ENCODE measurements around the gene RAMACL.

Gene RAMACL

DNA sequence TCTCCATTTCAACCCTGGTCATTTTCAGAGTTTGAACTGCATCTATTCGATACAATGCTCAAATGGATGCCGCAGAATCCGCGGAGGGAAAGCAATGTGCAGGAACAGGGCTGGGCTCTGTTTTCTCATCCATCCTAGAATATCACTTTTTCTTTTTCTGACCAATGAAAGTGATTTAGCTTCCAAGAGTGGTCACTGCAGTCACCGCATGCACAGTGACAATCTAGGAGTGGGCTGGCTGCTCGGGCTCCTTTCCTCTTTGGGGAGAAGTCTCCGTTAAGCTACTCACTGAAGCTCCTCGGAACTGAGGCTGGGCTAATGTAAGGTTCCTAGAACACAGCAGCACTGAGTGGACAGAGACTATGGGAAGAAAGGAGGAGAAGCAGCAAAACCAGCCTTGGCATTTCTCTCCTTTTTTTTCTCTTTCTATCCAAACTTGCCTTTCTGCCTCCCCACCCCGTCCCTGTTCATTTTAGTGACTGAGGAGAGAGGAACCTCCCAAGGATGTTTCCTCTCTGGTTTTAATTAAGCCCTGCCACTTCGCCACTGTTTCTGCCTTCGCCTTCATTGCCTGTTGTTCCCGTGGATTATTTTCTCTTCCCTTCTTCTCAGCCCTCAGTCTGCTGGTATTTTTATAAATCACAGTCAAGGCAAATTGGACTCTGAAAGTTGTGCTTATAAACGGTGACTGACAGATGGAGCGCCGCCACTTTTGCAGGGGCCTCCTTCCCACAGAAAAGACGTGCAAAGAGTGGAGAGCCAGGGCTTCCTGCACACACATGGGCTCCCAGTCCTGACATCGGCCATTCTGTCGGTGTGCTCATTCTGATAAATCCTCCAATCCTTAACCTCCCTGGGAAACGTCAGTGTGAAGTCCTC is 41.1 kb downstream of the RAMACL start:
- ChIA-PET CTCF (interaction anchor here (1.0 kb wide), 1 partner anchor 10 kb away, joined by 3 read pairs; no protein-coding TSS in a partner anchor), POLR2A (no interaction called here)
- Histone ChIP-seq H3K36me3 (ENCODE audit: control insufficient read depth in 4 of 4, insufficient read depth in 4 of 4, low read length in 3 of 4) (no peaks in the 10 kb centered on the region), H3K4me3 (ENCODE audit: control insufficient read depth in 1 of 7, extremely low read depth in 1 of 7, insufficient read depth in 4 of 7, low read depth in 2 of 7, low read length in 6 of 7) (no peak overlapping the region), H3K9me3 (ENCODE audit: control extremely low read depth in 1 of 5, control insufficient read depth in 4 of 5, insufficient read depth in 2 of 5, low read depth in 1 of 5, low read length in 4 of 5) (peaks cover 0 to 3% (median 0%) of the 10 kb centered on the region in 5 experiments), H3K27ac (ENCODE audit: insufficient read depth in 1 of 2, low read depth in 1 of 2, low read length in 2 of 2, poor library complexity in 1 of 2, severe bottlenecking in 2 of 2) (no peak overlapping the region), H3K27me3 (replicated peaks in 2 of 5; ENCODE audit: control insufficient read depth in 4 of 5, insufficient read depth in 5 of 5, low read length in 4 of 5) (no peaks in the 10 kb centered on the region), H3K4me1 (ENCODE audit: control extremely low read depth in 1 of 4, control insufficient read depth in 4 of 4, insufficient read depth in 4 of 4, low read length in 3 of 4) (peaks cover 0 to 5% (median 4%) of the 10 kb centered on the region in 4 experiments)
- DNase-seq: no peak
- 99% methylated on average over 17 of the region's 19 CpGs for WGBS (ENCODE audit: insufficient coverage)

DNA sequence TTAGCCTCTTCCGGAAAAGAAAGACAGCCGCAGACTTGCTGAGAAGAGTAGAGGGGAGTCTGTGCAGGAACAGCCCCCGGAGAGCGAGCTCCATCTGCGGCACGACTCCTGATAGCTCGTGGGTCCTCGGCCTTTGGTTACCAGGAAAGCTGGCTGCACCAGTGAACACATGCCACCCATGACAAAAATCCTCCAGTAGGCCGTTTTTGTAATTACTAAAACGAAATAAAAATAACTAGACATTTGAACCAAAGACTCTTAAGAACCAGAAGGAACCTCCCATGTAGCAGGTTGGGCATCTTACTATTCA is 42.2 kb downstream of the RAMACL start:
- Histone ChIP-seq H3K27ac (ENCODE audit: insufficient read depth in 1 of 2, low read depth in 1 of 2, low read length in 2 of 2, poor library complexity in 1 of 2, severe bottlenecking in 2 of 2) (no peak overlapping the region), H3K9me3 (ENCODE audit: control extremely low read depth in 1 of 5, control insufficient read depth in 4 of 5, insufficient read depth in 2 of 5, low read depth in 1 of 5, low read length in 4 of 5) (peaks cover 0 to 1% (median 0%) of the 10 kb centered on the region in 5 experiments), H3K36me3 (ENCODE audit: control insufficient read depth in 4 of 4, insufficient read depth in 4 of 4, low read length in 3 of 4) (no peaks in the 10 kb centered on the region), H3K27me3 (replicated peaks in 2 of 5; ENCODE audit: control insufficient read depth in 4 of 5, insufficient read depth in 5 of 5, low read length in 4 of 5) (no peaks in the 10 kb centered on the region), H3K4me3 (ENCODE audit: control insufficient read depth in 1 of 7, extremely low read depth in 1 of 7, insufficient read depth in 4 of 7, low read depth in 2 of 7, low read length in 6 of 7) (no peak overlapping the region), H3K4me1 (ENCODE audit: control extremely low read depth in 1 of 4, control insufficient read depth in 4 of 4, insufficient read depth in 4 of 4, low read length in 3 of 4) (peaks cover 0 to 11% (median 6%) of the 10 kb centered on the region in 4 experiments)
- no peak for DNase-seq
- POLR2A ChIA-PET: no interaction called here
- WGBS (ENCODE audit: insufficient coverage): 99% methylated on average over 10 of the region's 10 CpGs
- CTCF ChIA-PET: interaction anchor here (0.7 to 1.0 kb wide), 2 partner anchors 9 to 13 kb away, joined by 3 read pairs; no protein-coding TSS in a partner anchor

DNA sequence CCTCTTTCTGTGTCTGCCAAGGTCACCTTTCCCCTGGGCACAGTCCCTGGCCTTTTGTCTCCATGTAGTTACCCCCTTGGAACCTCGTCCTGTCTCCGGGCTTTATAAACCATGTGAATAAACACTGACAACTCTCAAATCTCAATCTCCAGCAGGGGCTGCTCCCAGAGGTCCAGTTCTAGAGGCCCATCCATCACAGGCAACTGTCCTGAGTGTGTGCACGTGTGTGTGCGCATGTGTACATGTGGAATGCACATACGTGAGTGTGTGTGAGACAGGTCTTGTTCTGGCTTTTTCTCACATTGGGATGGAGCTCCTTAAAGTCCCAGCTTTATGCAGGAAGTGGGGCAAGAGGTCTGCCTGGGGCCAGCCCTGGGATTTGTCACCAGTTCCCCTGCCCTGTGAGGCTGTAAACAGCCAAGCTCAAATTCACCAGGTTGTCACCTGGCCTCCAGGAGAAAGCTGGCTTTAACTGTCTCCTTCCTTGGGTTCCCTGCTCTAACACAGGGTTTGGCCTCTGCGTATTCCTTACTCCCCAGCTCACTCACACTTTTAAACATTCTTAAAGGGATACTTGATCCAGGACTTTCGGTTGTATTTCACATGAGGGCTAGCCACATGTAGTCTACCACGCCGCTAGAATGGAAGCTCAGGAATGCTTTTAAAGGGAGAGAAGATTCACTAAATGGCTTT is 42.7 kb downstream of the RAMACL start:
- H3K4me1 ChIP-seq (ENCODE audit: control extremely low read depth in 1 of 4, control insufficient read depth in 4 of 4, insufficient read depth in 4 of 4, low read length in 3 of 4): peaks cover 0 to 15% (median 8%) of the 10 kb centered on the region in 4 experiments
- DNase-seq: no peak
- H3K36me3 ChIP-seq (ENCODE audit: control insufficient read depth in 4 of 4, insufficient read depth in 4 of 4, low read length in 3 of 4): no peaks in the 10 kb centered on the region
- H3K9me3 ChIP-seq (ENCODE audit: control extremely low read depth in 1 of 5, control insufficient read depth in 4 of 5, insufficient read depth in 2 of 5, low read depth in 1 of 5, low read length in 4 of 5): no peaks in the 10 kb centered on the region
- H3K27me3 ChIP-seq (replicated peaks in 2 of 5; ENCODE audit: control insufficient read depth in 4 of 5, insufficient read depth in 5 of 5, low read length in 4 of 5): no peaks in the 10 kb centered on the region
- H3K4me3 ChIP-seq (ENCODE audit: control insufficient read depth in 1 of 7, extremely low read depth in 1 of 7, insufficient read depth in 4 of 7, low read depth in 2 of 7, low read length in 6 of 7): no peak overlapping the region
- 96% methylated on average over 8 of the region's 9 CpGs for WGBS (ENCODE audit: insufficient coverage)
- ChIA-PET CTCF (interaction anchor here (0.7 to 1.0 kb wide), 2 partner anchors 9 to 14 kb away, joined by 3 read pairs; no protein-coding TSS in a partner anchor), POLR2A (no interaction called here)
- no peak overlapping the region for H3K27ac ChIP-seq (ENCODE audit: insufficient read depth in 1 of 2, low read depth in 1 of 2, low read length in 2 of 2, poor library complexity in 1 of 2, severe bottlenecking in 2 of 2)

DNA sequence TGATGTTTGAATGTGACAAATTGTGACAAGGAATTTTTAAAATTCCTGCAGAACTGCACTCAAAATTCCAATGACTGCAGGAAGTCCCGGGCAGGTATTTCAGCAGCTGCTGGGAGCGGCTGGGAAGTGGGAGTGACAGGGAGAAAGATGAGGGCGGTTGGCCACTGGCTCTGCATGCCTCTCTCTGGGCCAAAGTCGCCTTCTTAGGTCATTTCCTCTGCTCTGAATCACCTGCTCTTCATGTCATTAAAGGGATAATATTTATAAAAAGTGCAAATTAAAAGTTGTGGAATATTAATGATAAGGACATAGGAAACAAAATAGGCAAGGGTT is 43.9 kb downstream of the RAMACL start:
- DNase-seq: no peak
- Histone ChIP-seq H3K4me1 (ENCODE audit: control extremely low read depth in 1 of 4, control insufficient read depth in 4 of 4, insufficient read depth in 4 of 4, low read length in 3 of 4) (peaks cover 0 to 19% (median 9%) of the 10 kb centered on the region in 4 experiments), H3K36me3 (ENCODE audit: control insufficient read depth in 4 of 4, insufficient read depth in 4 of 4, low read length in 3 of 4) (no peaks in the 10 kb centered on the region), H3K27me3 (replicated peaks in 2 of 5; ENCODE audit: control insufficient read depth in 4 of 5, insufficient read depth in 5 of 5, low read length in 4 of 5) (no peaks in the 10 kb centered on the region), H3K4me3 (ENCODE audit: control insufficient read depth in 1 of 7, extremely low read depth in 1 of 7, insufficient read depth in 4 of 7, low read depth in 2 of 7, low read length in 6 of 7) (no peak overlapping the region), H3K9me3 (ENCODE audit: control extremely low read depth in 1 of 5, control insufficient read depth in 4 of 5, insufficient read depth in 2 of 5, low read depth in 1 of 5, low read length in 4 of 5) (no peaks in the 10 kb centered on the region), H3K27ac (ENCODE audit: insufficient read depth in 1 of 2, low read depth in 1 of 2, low read length in 2 of 2, poor library complexity in 1 of 2, severe bottlenecking in 2 of 2) (no peak overlapping the region)
- POLR2A ChIA-PET: interaction anchor here (0.7 kb wide), 1 partner anchor 37 kb away, joined by 3 read pairs; no protein-coding TSS in a partner anchor
- 100% methylated on average over 3 of the region's 4 CpGs for WGBS (ENCODE audit: insufficient coverage)
- CTCF ChIA-PET: interaction anchor here (1.3 to 1.5 kb wide), 2 partner anchors 12 to 20 kb away, joined by 3 to 5 read pairs; no protein-coding TSS in a partner anchor

DNA sequence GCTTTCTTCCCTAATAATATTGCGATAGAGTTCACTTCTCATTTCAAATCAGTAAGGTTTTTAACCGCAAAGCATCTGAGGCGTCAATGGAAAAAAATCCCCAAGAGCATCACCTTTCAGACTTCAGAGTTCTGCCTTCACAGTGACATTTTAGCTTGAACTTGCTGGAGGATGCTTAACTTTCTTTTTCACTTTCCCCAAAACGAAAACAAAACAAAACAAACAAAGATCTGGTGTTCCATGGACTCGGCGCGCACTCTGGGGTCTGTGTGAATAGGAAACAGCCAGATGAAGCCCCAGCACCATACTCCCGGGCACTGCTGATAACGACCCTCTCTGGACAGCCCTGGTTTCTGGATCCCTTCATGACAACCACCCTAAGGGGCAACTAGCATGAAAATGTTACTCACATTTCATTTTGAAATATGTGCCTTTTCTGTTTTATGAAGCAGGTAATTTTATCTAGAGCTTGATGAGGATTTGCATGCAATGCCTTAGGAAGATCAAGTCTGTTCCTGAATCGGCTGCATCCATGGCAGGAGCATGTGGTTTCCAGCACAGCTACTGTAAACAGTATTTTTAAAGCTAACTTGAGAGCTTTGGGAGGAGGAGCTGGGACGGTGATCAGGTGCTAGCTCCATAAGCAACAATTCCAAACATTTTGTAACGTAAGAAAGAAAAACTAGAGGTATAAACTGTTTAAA is 44.5 kb downstream of the RAMACL start:
- Histone ChIP-seq H3K36me3 (ENCODE audit: control insufficient read depth in 4 of 4, insufficient read depth in 4 of 4, low read length in 3 of 4) (no peaks in the 10 kb centered on the region), H3K27me3 (replicated peaks in 2 of 5; ENCODE audit: control insufficient read depth in 4 of 5, insufficient read depth in 5 of 5, low read length in 4 of 5) (no peaks in the 10 kb centered on the region), H3K27ac (ENCODE audit: insufficient read depth in 1 of 2, low read depth in 1 of 2, low read length in 2 of 2, poor library complexity in 1 of 2, severe bottlenecking in 2 of 2) (no peak overlapping the region), H3K4me3 (ENCODE audit: control insufficient read depth in 1 of 7, extremely low read depth in 1 of 7, insufficient read depth in 4 of 7, low read depth in 2 of 7, low read length in 6 of 7) (peak overlapping the region in 1 of 7 experiments; percentile 36), H3K9me3 (ENCODE audit: control extremely low read depth in 1 of 5, control insufficient read depth in 4 of 5, insufficient read depth in 2 of 5, low read depth in 1 of 5, low read length in 4 of 5) (no peaks in the 10 kb centered on the region), H3K4me1 (ENCODE audit: control extremely low read depth in 1 of 4, control insufficient read depth in 4 of 4, insufficient read depth in 4 of 4, low read length in 3 of 4) (peaks cover 0 to 19% (median 9%) of the 10 kb centered on the region in 4 experiments)
- CTCF ChIA-PET: interaction anchor here (1.3 to 1.5 kb wide), 2 partner anchors 12 to 20 kb away, joined by 3 to 5 read pairs; no protein-coding TSS in a partner anchor
- DNase-seq: peak in 1 of 3 donors; percentile 3
- 93% methylated on average over 11 of the region's 12 CpGs for WGBS (ENCODE audit: insufficient coverage)
- POLR2A ChIA-PET: interaction anchor here (0.7 kb wide), 1 partner anchor 38 kb away, joined by 3 read pairs; no protein-coding TSS in a partner anchor

DNA sequence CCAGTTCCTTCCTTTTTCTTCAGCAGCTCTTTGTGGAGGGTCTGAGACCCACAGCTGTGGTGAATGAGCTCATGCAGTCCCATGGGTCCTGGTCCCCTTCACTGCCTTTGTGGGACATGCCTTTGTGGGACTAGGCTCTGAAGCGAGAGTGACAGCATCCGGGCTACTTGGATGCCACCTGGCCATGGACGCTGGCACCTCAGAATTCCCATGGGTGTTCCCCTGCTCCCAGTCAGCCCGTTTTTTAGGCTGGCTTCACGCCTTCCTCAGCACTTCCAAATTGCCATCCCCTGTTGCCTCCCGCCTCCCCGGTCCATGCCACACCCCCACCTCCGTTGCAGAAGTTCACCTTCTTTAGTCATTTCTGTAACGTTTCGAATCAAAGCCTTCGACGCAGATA is 45.1 kb downstream of the RAMACL start:
- H3K36me3 ChIP-seq (ENCODE audit: control insufficient read depth in 4 of 4, insufficient read depth in 4 of 4, low read length in 3 of 4): no peaks in the 10 kb centered on the region
- no peaks in the 10 kb centered on the region for H3K9me3 ChIP-seq (ENCODE audit: control extremely low read depth in 1 of 5, control insufficient read depth in 4 of 5, insufficient read depth in 2 of 5, low read depth in 1 of 5, low read length in 4 of 5)
- H3K4me3 ChIP-seq (ENCODE audit: control insufficient read depth in 1 of 7, extremely low read depth in 1 of 7, insufficient read depth in 4 of 7, low read depth in 2 of 7, low read length in 6 of 7): peak overlapping the region in 1 of 7 experiments; percentile 7
- ChIA-PET CTCF (interaction anchor here (1.3 to 1.5 kb wide), 2 partner anchors 13 to 19 kb away, joined by 3 to 5 read pairs; no protein-coding TSS in a partner anchor), POLR2A (no interaction called here)
- no peaks in the 10 kb centered on the region for H3K27me3 ChIP-seq (replicated peaks in 2 of 5; ENCODE audit: control insufficient read depth in 4 of 5, insufficient read depth in 5 of 5, low read length in 4 of 5)
- peaks cover 0 to 19% (median 9%) of the 10 kb centered on the region in 4 experiments for H3K4me1 ChIP-seq (ENCODE audit: control extremely low read depth in 1 of 4, control insufficient read depth in 4 of 4, insufficient read depth in 4 of 4, low read length in 3 of 4)
- no peak for DNase-seq
- H3K27ac ChIP-seq (ENCODE audit: insufficient read depth in 1 of 2, low read depth in 1 of 2, low read length in 2 of 2, poor library complexity in 1 of 2, severe bottlenecking in 2 of 2): no peak overlapping the region
- 86% methylated on average over 12 of the region's 12 CpGs for WGBS (ENCODE audit: insufficient coverage)

Measured in common myeloid progenitor, CD34-positive (primary cell).